ENCODE data around the gene HMGCR. TPM values are rescaled to one million over a fixed set of nuclear protein-coding genes. Genes with fewer than 3 reads are reported as not detected.

Gene HMGCR
- total and polyA plus RNA-seq, 2 of the 8 experiments (the other 6 are each of a cell fraction or from before 2014, with no cell fraction given): 45.8 to 199 TPM

- H3K4me3 ChIP-seq (ENCODE audit: extremely low read depth in 1 of 4, insufficient read depth in 2 of 4, low read depth in 3 of 4, low read length in 4 of 4): no peak overlapping the region
- H3K56ac ChIP-seq (replicated peaks; ENCODE audit: insufficient read length, low read depth, low read length): no peak overlapping the region
- no peak overlapping the region for H4K5ac ChIP-seq (ENCODE audit: insufficient read length, low read depth, low read length)
- no peaks in the 10 kb centered on the region for H3K23me2 ChIP-seq (ENCODE audit: low read depth, low read length)
- no peak overlapping the region for H3K27ac ChIP-seq (ENCODE audit: low read depth, low read length)
- no peak overlapping the region for H3K23ac ChIP-seq (ENCODE audit: insufficient read length)
- peaks cover 2 to 5% of the 10 kb centered on the region in 2 experiments for H4K20me1 ChIP-seq (replicated peaks in 1 of 2; ENCODE audit: control insufficient read depth in 1 of 2, insufficient read depth in 2 of 2, low read length in 2 of 2)
- peaks cover 0 to 26% of the 10 kb centered on the region in 2 experiments; a peak in 2 of 4 replicates for H3K79me2 ChIP-seq (ENCODE audit: control insufficient read depth in 1 of 2, insufficient read depth in 2 of 2, low read length in 2 of 2)
- H3K4ac ChIP-seq (replicated peaks; ENCODE audit: insufficient read length, low read depth, low read length): no peak overlapping the region
- no peak overlapping the region for H2BK5ac ChIP-seq (ENCODE audit: low read depth, low read length)
- H2BK120ac ChIP-seq (replicated peaks; ENCODE audit: low read depth, low read length): no peak overlapping the region
- H3K14ac ChIP-seq (ENCODE audit: insufficient read length): no peak overlapping the region
- H2AK5ac ChIP-seq (ENCODE audit: low read depth, low read length): no peak overlapping the region
- H3K79me1 ChIP-seq (ENCODE audit: low read depth, low read length): no peaks in the 10 kb centered on the region
- CTCF ChIA-PET (ENCODE audit: partially characterized antibody): interaction anchor here (1.1 to 2.2 kb wide), 2 partner anchors 13 to 69 kb away, joined by 3 to 6 read pairs; no protein-coding TSS in a partner anchor
- 98% methylated on average over 7 of the region's 7 CpGs; no CpG with 5 or more reads in 1 of the 2 experiments for WGBS, 2 experiments (ENCODE audit: extremely low coverage in 1 of 2, insufficient coverage in 1 of 2, insufficient read length in 1 of 2, insufficient replicate concordance in 2 of 2, low coverage in 1 of 2, low lambda C conversion rate in 2 of 2, missing lambda C conversion rate in 1 of 2)
- no peak overlapping the region for H4K91ac ChIP-seq (replicated peaks; ENCODE audit: insufficient read length, low read length)
- H2AFZ ChIP-seq (ENCODE audit: low read length): no peak overlapping the region
- no peak overlapping the region for H3K4me2 ChIP-seq (ENCODE audit: insufficient read depth in 1 of 2, low read depth in 2 of 2, low read length in 2 of 2)
- no peaks in the 10 kb centered on the region for H3K27me3 ChIP-seq (replicated peaks in 1 of 4; ENCODE audit: control insufficient read depth in 3 of 4, extremely low read depth in 1 of 4, insufficient read depth in 3 of 4, low read length in 3 of 4)
- DNase-seq (ENCODE audit: low read depth in 1 of 2, low spot score in 2 of 2): no peak
- H2BK20ac ChIP-seq (ENCODE audit: low read length): no peak overlapping the region
- no peak overlapping the region for H4K8ac ChIP-seq (ENCODE audit: extremely low read depth, insufficient read depth, low read length)
- H3K9me3 ChIP-seq (ENCODE audit: insufficient read depth in 2 of 2, low read depth in 1 of 2, low read length in 1 of 2): no peaks in the 10 kb centered on the region
- H3K4me1 ChIP-seq (replicated peaks in 1 of 4; ENCODE audit: control insufficient read depth in 3 of 4, insufficient read depth in 4 of 4, low read length in 3 of 4): no peaks in the 10 kb centered on the region
- POLR2A ChIA-PET (ENCODE audit: partially characterized antibody): interaction anchor here (1.4 kb wide), 1 partner anchor 12 kb away, joined by 5 read pairs; no protein-coding TSS in a partner anchor
- no peak overlapping the region for H2BK12ac ChIP-seq (ENCODE audit: low read depth, low read length)
- FAIRE-seq: no peak
- H3K18ac ChIP-seq (ENCODE audit: extremely low read depth, low read length): no peak overlapping the region
- no peak overlapping the region for H2BK15ac ChIP-seq (ENCODE audit: low read length)
- no peak overlapping the region for H3K9ac ChIP-seq (replicated peaks in 1 of 4; ENCODE audit: extremely low read depth in 1 of 4, low read depth in 3 of 4, low read length in 3 of 4)
- H3K36me3 ChIP-seq (ENCODE audit: control insufficient read depth in 2 of 4, insufficient read depth in 4 of 4, low read length in 3 of 4): peaks cover 47 to 99% (median 77%) of the 10 kb centered on the region in 4 experiments
- TF ChIP-seq RAD21 (IDR thresholded peaks at IDR 0.05 in 1 of 2, conservative IDR thresholded peaks at IDR 0.05 in 1 of 2; ENCODE audit: low read depth in 2 of 2, low read length in 2 of 2) (no peak), RFX5 (IDR thresholded peaks at IDR 0.05; ENCODE audit: borderline replicate concordance, low read depth, low read length) (no peak), USF2 (IDR thresholded peaks at IDR 0.05; ENCODE audit: low read length) (no peak), NANOG (IDR thresholded peaks at IDR 0.05; ENCODE audit: insufficient read depth, low read depth, low read length, poor library complexity, severe bottlenecking) (no peak), CTBP2 (IDR thresholded peaks at IDR 0.05; ENCODE audit: borderline replicate concordance, insufficient read depth, insufficient read length, low read length) (no peak), TAF7 (optimal IDR thresholded peaks at IDR 0.05; ENCODE audit: borderline replicate concordance, low read depth, low read length) (no peak), ATF3 (IDR thresholded peaks at IDR 0.05; ENCODE audit: insufficient read depth, low read depth, low read length) (no peak), KDM1A (IDR thresholded peaks at IDR 0.05; ENCODE audit: borderline replicate concordance, low read length) (no peak), SP4 (IDR thresholded peaks at IDR 0.05; ENCODE audit: low read length) (no peak)
Measured at GRCh38 chr5:75351139-75351926, 14.3 kb downstream of the HMGCR start.
